ENCODE data around the gene ALOX12B. TPM values are rescaled to one million over a fixed set of nuclear protein-coding genes. Genes with fewer than 3 reads are reported as not detected.

The ALOX12B gene
- total and polyA plus RNA-seq, 2 of the 13 experiments (the other 11 are each of a cell fraction or from before 2014, with no cell fraction given) = 0.13 TPM; not detected in 1

DNA sequence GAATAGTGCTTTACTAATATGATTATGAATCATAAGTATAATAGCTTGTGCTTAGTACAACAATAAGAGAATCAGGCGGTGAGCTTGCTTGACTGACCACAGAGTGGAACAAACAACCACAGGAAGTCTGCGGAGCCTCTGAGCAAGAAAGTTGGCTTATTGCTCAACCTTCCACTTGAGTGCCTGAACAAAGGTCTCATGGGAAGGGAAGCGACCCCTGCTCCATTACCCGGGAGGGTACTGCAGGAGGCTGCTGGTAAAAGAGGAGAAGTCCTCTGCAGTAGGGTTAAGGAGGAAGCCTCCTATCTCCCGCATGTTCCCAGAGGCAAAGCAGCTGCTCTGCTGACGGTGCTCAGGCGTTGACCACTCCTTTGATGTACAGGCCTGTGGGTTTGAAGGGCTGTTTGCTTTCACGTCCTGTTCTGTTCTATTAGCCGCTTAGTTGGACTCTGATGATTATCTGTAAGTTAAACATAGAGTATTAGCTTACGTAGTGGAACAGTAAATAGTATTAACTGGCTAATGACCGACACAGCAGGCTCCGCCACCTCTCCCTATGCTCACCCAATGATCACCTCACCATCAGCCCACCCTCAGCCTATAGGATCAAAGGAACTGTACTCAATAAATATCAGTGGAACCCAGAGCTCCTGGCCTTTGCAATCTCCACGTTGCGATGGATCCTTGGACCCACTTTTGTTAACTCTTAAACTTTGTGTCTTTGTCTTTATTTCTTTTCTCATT lies 31.1 kb downstream of the ALOX12B start (continued):
- TF ChIP-seq ZFX (CRISPR knock-in tag; IDR thresholded peaks at IDR 0.05; ENCODE audit: low read depth) (peak; percentile 74), NCOA2 (CRISPR knock-in tag; IDR thresholded peaks at IDR 0.05) (peak; percentile 79), ZNF567 (CRISPR knock-in tag; IDR thresholded peaks at IDR 0.05; ENCODE audit: borderline replicate concordance) (0 out of 2 replicates have a peak, but pooled peaks have one; percentile 50), ZNF83 (CRISPR knock-in tag; IDR thresholded peaks at IDR 0.05; ENCODE audit: borderline replicate concordance) (no peak), KDM5B (CRISPR knock-in tag; IDR thresholded peaks at IDR 0.05; ENCODE audit: borderline replicate concordance) (no peak; the same call in 1 of the 2 replicates), ZNF619 (CRISPR knock-in tag; IDR thresholded peaks at IDR 0.05) (peak; percentile 21; the same call in 1 of the 2 replicates), NR3C1 (CRISPR knock-in tag; IDR thresholded peaks at IDR 0.05) (no peak), PHF5A (CRISPR knock-in tag; IDR thresholded peaks at IDR 0.05; ENCODE audit: low read depth, unreplicated experiment) (peak; percentile 7), SIX1 (CRISPR knock-in tag; IDR thresholded peaks at IDR 0.05; ENCODE audit: borderline replicate concordance) (peak; percentile 64; the same call in 1 of the 2 replicates), REL (CRISPR knock-in tag; conservative IDR thresholded peaks at IDR 0.05) (peak; percentile 85), ERF (CRISPR knock-in tag; IDR thresholded peaks at IDR 0.05) (peak; percentile 48; the same call in 1 of the 2 replicates), ZNF383 (CRISPR knock-in tag; IDR thresholded peaks at IDR 0.05; ENCODE audit: borderline replicate concordance) (no peak), FOXO1 (CRISPR knock-in tag; IDR thresholded peaks at IDR 0.05) (peak; percentile 68), MIER2 (CRISPR knock-in tag; IDR thresholded peaks at IDR 0.05) (peak; percentile 66; the same call in 1 of the 2 replicates), ZMYM3 (CRISPR knock-in tag; IDR thresholded peaks at IDR 0.05) (peak; percentile 34), SNRNP70 (IDR thresholded peaks at IDR 0.05; ENCODE audit: low read depth, low read length) (no peak), ZNF670 (CRISPR knock-in tag; IDR thresholded peaks at IDR 0.05; ENCODE audit: borderline replicate concordance) (no peak), ZNF441 (CRISPR knock-in tag; IDR thresholded peaks at IDR 0.05; ENCODE audit: borderline replicate concordance) (peak; percentile 14; the same call in 1 of the 2 replicates)
- TF ChIP-seq, protein P1, sequence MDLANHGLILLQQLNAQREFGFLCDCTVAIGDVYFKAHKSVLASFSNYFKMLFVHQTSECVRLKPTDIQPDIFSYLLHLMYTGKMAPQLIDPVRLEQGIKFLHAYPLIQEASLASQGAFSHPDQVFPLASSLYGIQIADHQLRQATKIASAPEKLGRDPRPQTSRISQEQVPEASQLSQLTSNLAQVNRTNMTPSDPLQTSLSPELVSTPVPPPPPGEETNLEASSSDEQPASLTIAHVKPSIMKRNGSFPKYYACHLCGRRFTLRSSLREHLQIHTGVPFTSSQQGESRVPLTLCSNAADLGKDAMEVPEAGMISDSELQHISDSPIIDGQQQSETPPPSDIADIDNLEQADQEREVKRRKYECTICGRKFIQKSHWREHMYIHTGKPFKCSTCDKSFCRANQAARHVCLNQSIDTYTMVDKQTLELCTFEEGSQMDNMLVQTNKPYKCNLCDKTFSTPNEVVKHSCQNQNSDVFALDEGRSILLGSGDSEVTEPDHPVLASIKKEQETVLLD (CRISPR knock-in tag; IDR thresholded peaks at IDR 0.05; ENCODE audit: low read depth) = peak; percentile 23; the same call in 1 of the 2 replicates
- TF ChIP-seq, protein P2, sequence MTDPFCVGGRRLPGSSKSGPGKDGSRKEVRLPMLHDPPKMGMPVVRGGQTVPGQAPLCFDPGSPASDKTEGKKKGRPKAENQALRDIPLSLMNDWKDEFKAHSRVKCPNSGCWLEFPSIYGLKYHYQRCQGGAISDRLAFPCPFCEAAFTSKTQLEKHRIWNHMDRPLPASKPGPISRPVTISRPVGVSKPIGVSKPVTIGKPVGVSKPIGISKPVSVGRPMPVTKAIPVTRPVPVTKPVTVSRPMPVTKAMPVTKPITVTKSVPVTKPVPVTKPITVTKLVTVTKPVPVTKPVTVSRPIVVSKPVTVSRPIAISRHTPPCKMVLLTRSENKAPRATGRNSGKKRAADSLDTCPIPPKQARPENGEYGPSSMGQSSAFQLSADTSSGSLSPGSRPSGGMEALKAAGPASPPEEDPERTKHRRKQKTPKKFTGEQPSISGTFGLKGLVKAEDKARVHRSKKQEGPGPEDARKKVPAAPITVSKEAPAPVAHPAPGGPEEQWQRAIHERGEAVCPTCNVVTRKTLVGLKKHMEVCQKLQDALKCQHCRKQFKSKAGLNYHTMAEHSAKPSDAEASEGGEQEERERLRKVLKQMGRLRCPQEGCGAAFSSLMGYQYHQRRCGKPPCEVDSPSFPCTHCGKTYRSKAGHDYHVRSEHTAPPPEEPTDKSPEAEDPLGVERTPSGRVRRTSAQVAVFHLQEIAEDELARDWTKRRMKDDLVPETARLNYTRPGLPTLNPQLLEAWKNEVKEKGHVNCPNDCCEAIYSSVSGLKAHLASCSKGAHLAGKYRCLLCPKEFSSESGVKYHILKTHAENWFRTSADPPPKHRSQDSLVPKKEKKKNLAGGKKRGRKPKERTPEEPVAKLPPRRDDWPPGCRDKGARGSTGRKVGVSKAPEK (CRISPR knock-in tag; IDR thresholded peaks at IDR 0.05; ENCODE audit: borderline replicate concordance) = no peak
- TF ChIP-seq, protein P3, sequence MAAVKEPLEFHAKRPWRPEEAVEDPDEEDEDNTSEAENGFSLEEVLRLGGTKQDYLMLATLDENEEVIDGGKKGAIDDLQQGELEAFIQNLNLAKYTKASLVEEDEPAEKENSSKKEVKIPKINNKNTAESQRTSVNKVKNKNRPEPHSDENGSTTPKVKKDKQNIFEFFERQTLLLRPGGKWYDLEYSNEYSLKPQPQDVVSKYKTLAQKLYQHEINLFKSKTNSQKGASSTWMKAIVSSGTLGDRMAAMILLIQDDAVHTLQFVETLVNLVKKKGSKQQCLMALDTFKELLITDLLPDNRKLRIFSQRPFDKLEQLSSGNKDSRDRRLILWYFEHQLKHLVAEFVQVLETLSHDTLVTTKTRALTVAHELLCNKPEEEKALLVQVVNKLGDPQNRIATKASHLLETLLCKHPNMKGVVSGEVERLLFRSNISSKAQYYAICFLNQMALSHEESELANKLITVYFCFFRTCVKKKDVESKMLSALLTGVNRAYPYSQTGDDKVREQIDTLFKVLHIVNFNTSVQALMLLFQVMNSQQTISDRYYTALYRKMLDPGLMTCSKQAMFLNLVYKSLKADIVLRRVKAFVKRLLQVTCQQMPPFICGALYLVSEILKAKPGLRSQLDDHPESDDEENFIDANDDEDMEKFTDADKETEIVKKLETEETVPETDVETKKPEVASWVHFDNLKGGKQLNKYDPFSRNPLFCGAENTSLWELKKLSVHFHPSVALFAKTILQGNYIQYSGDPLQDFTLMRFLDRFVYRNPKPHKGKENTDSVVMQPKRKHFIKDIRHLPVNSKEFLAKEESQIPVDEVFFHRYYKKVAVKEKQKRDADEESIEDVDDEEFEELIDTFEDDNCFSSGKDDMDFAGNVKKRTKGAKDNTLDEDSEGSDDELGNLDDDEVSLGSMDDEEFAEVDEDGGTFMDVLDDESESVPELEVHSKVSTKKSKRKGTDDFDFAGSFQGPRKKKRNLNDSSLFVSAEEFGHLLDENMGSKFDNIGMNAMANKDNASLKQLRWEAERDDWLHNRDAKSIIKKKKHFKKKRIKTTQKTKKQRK (IDR thresholded peaks at IDR 0.05; ENCODE audit: low read length) = no peak

Data from HepG2 (cell line).